Duodenal mucosa (tissue), 2 donors: ENCODE data around the gene SLF1.
"Not testable (repeated sequence)": the region's sequence is repeated elsewhere in the genome, so short reads cannot be mapped to it uniquely, and the experiment has no call there.

Source experiments
- H3K27ac ChIP-seq: one replicate; pipeline ENCODE4 v1.7.0; 2013; ENCODE audit warnings: low read depth, low read length
- H3K27me3 ChIP-seq, 2 donors: one replicate each; pipeline ENCODE4 v1.7.0; 2013; ENCODE audit warnings: low read length in 2 of 2, control low read depth in 1 of 2; ENCODE audit not compliant: insufficient read depth in 2 of 2, control insufficient read depth in 1 of 2
- H3K36me3 ChIP-seq, 2 donors: one replicate each; pipeline ENCODE4 v1.7.0; 2013; ENCODE audit warnings: low read length in 2 of 2, control low read depth in 1 of 2; ENCODE audit not compliant: insufficient read depth in 2 of 2, control insufficient read depth in 1 of 2
- H3K4me1 ChIP-seq, 2 donors: one replicate each; pipeline ENCODE4 v1.7.0; 2013; ENCODE audit warnings: low read length in 2 of 2, control low read depth in 1 of 2; ENCODE audit not compliant: insufficient read depth in 2 of 2, control insufficient read depth in 1 of 2
- H3K4me3 ChIP-seq, 2 donors: one replicate each; pipeline ENCODE4 v1.7.0; 2013; ENCODE audit warnings: low read length in 2 of 2, low read depth in 1 of 2
- H3K9ac ChIP-seq, 2 donors: one replicate each; pipeline ENCODE4 v1.7.0; 2013; ENCODE audit warnings: low read length in 2 of 2, low read depth in 1 of 2
- H3K9me3 ChIP-seq, 2 donors: one replicate each; pipeline ENCODE4 v1.7.0; 2013; ENCODE audit warnings: low read length in 2 of 2, control low read depth in 1 of 2; ENCODE audit not compliant: control insufficient read depth in 1 of 2

SLF1 gene

DNA sequence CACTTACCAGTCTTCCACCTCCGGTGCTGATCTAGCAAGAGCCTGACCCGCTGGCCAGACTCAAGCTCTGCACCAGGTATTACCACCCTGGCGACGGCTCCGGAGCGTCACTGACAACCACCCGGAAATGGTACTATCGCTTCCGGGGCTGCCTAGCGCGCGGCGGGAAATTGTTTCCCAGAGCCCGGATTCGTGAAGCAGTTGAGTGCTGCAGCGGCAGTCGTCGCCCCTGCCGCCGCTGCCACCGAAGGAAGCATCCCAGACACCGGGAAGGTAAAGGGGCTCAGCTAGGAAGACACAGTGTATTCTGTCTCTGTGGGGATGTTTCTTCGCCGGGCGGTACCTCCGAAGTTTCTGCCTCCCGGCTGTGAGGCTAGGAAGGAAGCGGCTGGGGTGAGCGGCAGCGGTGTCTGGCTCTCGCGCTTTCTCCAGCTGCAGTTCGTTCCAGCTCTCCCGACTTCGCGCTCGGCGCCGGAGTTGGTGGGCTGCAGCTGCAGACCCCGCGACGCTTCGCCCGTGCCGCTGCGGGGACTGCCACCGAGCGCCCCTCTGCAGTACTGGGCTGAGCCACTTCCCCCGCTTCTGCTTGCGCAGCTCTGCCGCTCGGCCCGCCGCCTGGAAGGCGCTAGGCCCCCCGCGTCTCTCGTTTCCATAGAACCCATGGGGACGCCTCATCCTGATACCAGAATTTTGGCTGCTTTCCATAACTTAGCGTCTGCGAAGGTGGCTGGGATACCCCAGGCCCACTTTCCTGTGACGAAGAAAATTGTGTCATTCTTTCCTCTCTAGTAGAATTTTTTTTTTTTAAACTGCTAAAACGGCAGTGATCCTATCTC lies at the start of gene SLF1, which contains the start of gene KIAA0825:
TSS of gene SLF1 (plus strand) at position 177 of the 836 bp plus-strand sequence. CDS start 10,142 bp downstream, outside the sequence.
TSS of gene KIAA0825 (minus strand) at position 112 of the 836 bp plus-strand sequence. CDS start 81,478 bp downstream, outside the sequence.
- H3K9me3 ChIP-seq: no peaks in the 10 kb centered on the region
- no peaks in the 10 kb centered on the region for H3K36me3 ChIP-seq
- H3K9ac ChIP-seq: peak within 1 kb of the TSS; percentile 71 to 79
- no peaks in the 10 kb centered on the region for H3K27me3 ChIP-seq
- peak within 1 kb of the TSS; percentile 95 to 96 for H3K4me3 ChIP-seq
- peaks cover 7 to 16% of the 10 kb centered on the region in 2 donors for H3K4me1 ChIP-seq
- H3K27ac ChIP-seq: peak within 1 kb of the TSS; percentile 86

DNA sequence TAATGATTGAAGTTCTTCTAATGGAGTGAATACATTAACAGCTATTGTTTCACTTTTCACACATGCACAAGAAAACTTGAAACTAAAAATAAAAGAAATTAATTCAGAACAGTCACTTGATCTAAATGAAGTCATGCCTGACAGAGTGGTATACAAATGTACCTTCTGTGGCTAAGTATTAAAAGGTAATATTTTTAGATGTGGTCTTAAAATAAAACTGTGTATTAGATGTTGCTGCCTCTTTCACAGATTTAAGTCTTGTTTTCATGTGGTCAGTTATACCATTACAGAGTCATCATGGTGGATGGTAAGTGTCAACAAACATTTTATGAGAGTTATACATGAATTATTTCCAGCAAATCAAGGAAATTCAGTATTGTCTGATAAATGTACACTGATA lies 47.1 kb upstream of the SLF1 start:
- no peaks in the 10 kb centered on the region for H3K36me3 ChIP-seq
- H3K27ac ChIP-seq: no peak overlapping the region
- H3K9me3 ChIP-seq: no peaks in the 10 kb centered on the region
- no peak overlapping the region for H3K9ac ChIP-seq
- no peak overlapping the region for H3K4me3 ChIP-seq
- no peaks in the 10 kb centered on the region for H3K4me1 ChIP-seq
- no peaks in the 10 kb centered on the region for H3K27me3 ChIP-seq

DNA sequence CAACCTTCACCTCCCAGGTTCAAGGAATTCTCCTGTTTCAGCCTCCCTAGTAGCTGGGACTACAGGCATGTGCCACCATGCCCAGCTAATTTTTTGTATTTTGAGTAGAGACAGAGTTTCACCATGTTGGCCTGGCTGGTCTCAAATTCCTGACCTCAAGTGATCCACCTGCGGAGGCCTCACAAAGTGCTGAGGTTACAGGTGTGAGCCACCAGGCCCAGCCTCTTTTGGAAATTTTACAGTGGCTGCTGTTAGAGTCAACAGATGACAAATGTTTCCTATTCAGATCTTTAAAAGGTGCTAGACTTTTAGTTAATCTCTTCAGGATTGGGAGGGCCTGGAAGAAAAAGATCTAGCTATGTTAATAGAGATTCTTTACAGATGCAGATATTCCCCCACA lies 45.1 kb upstream of the SLF1 start:
- not testable (repeated sequence) for H3K27ac ChIP-seq, H3K27me3 ChIP-seq, H3K9me3 ChIP-seq, H3K4me1 ChIP-seq, H3K4me3 ChIP-seq, H3K36me3 ChIP-seq, H3K9ac ChIP-seq

DNA sequence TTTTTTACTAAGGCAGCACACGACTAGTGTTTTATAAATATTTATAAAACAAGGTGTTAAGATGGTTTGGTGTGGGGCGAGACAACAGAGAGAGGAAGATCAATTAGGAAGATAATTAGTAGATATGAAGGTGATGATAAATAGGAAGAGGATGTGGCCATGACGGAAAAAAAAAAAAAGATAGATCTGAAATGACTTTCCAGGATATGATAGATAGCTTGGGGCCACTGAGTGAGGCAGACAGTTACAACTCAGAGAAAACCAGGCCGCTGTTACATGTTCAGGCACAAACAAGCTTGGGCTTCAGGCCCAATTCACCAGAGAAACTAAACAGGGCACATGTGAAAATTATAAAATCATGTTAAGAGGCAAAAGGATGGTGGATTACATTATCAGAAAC lies 43.3 kb upstream of the SLF1 start:
- Histone ChIP-seq H3K27ac (no peak overlapping the region), H3K36me3 (no peaks in the 10 kb centered on the region), H3K9me3 (no peaks in the 10 kb centered on the region), H3K27me3 (no peaks in the 10 kb centered on the region), H3K4me3 (no peak overlapping the region), H3K4me1 (peaks cover 0 to 3% of the 10 kb centered on the region in 2 donors), H3K9ac (no peak overlapping the region)

DNA sequence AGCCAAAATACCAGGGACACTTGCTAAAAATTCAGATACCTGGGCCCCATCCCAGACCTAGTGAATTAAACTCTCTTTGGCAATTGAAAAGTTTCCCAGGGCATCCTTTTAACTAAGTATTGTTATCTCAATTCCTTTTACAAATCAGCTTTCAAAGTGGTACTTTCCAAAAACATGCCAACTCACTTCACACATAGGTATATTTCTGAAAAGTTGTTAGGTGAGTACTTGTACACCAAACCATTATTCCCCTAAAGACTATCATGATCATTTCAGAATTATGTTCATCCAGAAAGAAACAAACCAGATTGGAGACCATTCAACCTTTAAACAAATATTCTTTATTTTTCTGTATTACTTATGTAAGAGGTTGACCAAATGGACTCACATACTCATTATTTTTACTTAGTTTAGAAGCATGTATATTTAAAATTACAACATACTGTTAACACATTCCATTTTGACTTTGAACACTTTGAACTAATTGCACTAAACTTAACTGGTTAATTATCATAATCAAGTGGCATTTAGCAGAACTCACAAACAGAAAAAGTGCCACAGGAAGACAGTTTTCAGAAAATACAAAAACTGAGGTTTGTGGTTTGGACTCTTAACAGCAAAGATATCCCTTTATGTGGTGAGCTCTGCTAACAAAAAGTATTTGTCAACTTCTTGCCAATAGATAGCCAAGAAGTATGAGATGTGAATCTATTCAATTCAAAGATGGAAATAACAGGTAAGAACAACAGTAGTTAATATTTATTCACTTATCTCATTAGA lies 40.8 kb upstream of the SLF1 start:
- no peaks in the 10 kb centered on the region for H3K36me3 ChIP-seq
- no peaks in the 10 kb centered on the region for H3K27me3 ChIP-seq
- H3K9ac ChIP-seq: no peak overlapping the region
- no peaks in the 10 kb centered on the region for H3K9me3 ChIP-seq
- H3K27ac ChIP-seq: no peak overlapping the region
- H3K4me3 ChIP-seq: no peak overlapping the region
- peaks cover 0 to 3% of the 10 kb centered on the region in 2 donors for H3K4me1 ChIP-seq

DNA sequence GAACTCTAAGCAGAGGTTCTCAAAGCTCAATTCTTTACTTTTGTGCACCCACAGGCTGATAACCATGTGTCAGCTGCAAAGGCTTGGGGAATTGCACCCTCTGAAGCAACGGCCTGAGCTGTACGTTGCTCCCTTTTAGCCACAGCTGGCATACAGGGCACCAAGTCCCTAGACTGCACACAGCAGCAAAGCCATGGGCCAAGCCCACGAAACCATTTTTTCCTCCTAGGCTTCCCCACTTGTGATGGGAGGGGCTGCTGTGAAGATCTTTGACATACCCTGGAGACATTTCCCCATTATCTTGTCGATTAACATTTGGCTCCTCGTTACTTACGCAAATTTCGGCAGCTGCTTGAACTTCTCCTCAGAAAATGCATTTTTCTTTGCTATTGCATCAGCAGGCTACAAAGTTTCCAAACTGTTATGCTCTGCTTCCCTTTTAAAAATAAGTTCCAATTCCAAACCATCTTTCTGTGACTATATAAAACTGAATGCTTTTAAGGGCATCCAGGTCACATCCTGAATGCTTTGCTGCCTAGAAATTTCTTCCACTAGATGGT lies 23.1 kb upstream of the SLF1 start:
- no peaks in the 10 kb centered on the region for H3K36me3 ChIP-seq
- no peaks in the 10 kb centered on the region for H3K27me3 ChIP-seq
- no peak overlapping the region for H3K27ac ChIP-seq
- H3K4me3 ChIP-seq: no peak overlapping the region
- H3K9me3 ChIP-seq: peaks cover 0 to 2% of the 10 kb centered on the region in 2 donors
- H3K9ac ChIP-seq: no peak overlapping the region
- H3K4me1 ChIP-seq: no peaks in the 10 kb centered on the region

DNA sequence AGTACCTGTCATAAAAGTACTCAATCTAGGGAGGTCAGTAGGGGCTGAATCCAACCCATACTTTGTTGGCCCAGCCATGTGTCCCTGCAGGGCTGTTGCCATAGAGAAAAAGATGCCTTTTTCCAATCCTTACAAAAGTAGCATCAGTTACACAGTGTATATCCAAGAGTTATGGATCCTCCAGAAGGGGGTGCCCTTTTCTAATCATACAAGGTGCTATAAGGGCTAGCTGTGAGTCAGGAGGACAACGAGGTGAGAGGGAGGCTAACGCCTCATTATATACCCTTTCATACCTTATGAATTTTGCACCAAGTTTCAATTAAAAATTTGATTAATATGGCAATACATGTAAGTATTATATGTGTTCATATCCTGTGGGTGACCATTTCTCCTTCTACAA lies 4.9 kb upstream of the SLF1 start:
- Histone ChIP-seq H3K36me3 (no peaks in the 10 kb centered on the region), H3K9ac (no peak overlapping the region), H3K27me3 (no peaks in the 10 kb centered on the region), H3K9me3 (no peaks in the 10 kb centered on the region), H3K4me3 (no peak overlapping the region), H3K4me1 (peaks cover 4 to 7% of the 10 kb centered on the region in 2 donors), H3K27ac (no peak overlapping the region)

DNA sequence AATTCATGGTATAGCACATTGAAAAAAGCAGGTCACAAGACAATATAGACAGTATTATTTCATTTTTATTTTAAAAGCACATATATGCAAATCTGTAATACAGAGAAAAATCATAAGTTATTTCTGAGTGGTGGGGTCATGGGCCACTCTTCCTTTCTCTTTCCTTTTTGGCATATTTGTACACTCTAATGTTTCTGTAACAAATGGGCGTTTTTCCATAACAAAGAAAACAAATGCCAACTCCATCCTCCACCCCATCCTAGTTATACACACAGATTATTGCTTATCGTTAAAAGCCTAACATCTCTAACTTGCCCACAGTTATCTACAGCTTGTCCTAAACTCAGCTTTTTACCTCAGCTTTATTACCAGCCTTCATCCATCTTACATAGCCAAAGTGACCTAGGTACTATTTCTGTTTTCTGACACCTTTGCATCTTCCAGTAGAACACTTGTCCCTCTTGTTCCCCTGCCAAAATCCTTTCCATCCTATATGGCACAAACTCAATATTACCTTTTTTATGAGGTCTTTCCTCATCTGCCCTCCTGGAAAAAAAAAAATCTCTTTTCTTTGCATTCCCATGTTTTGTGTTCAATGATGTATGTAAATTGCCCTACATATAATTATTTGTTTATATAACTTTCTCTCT lies 4.2 kb upstream of the SLF1 start:
- no peak overlapping the region for H3K27ac ChIP-seq
- H3K4me1 ChIP-seq: peaks cover 4 to 9% of the 10 kb centered on the region in 2 donors
- no peaks in the 10 kb centered on the region for H3K27me3 ChIP-seq
- H3K9me3 ChIP-seq: no peaks in the 10 kb centered on the region
- no peaks in the 10 kb centered on the region for H3K36me3 ChIP-seq
- H3K4me3 ChIP-seq: no peak overlapping the region
- H3K9ac ChIP-seq: no peak overlapping the region

DNA sequence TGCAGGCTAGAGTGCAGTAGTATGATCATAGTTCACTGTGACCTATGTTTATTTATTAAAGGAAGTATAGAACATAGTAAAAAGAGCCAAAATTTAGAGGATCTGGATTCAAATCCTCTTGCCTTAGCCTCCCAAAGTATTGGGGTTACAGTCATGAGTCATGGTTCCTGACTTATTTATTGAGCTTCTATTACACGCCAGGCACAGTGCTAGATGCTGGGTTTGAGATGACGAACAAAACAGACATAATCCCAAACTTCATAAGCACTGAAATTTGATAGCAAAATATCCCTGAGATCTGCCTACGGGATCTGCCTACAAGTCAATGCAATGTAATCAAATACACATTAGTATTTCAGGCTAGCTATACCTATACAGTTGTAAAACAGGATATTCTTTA lies 2.6 kb upstream of the SLF1 start:
- Histone ChIP-seq H3K4me1 (peaks cover 4 to 16% of the 10 kb centered on the region in 2 donors), H3K36me3 (no peaks in the 10 kb centered on the region), H3K27me3 (no peaks in the 10 kb centered on the region), H3K9ac (no peak overlapping the region), H3K9me3 (no peaks in the 10 kb centered on the region), H3K4me3 (no peak overlapping the region), H3K27ac (no peak overlapping the region)
